Measurements from ENCODE around the gene SLC12A7. TPM values are rescaled to one million over a fixed set of nuclear protein-coding genes. Genes with fewer than 3 reads are reported as not detected.

The SLC12A7 gene
- total RNA-seq, 4 donors from 2014 or later, result 8.6 to 29.0 (median 21.5) TPM

DNA sequence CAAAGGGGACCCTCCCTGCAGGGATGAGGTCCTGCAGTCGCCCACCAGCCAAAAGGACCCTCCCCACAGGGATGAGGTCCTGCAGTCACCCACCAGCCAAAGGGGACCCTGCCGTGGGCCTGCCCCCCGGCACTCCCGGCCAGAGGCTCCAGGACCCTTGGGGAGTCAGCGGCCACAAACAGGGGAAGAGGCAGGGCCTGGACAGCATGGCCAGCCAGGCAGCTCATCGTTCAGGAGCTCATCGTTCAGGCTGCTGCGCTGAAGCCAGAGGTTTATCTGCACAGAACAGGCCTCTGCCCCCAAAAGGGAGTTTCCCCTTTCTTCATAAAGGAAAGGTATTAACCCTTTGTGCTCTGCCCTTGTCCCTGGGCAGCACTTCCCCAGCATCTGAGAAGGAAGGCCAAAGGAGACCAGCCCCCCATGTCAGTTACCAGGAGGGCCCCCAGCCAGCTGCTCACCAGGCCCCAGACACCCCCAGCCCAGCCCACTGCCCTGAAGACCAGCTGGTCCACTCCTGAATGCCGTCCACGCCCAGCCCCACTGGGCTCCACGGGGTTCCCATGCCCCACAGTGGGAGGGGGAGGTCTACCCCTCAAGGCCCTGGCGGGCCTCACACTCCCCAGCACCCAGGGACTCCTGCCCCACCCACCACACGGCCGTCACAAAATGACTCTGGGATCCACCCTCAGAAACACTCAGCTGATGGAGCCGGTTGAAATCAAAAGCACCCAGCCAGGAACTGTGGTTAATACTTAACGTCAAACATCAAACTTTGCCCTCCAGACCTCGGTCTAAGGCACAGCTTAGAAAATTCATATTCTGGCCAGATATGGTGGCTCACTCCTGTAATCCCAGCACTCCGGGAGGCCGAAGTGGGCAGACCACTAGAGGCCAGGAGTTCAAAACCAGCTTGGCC, 6.3 kb downstream of the SLC12A7 start:
- 46% methylated on average over 16 of the region's 19 CpGs for WGBS

DNA sequence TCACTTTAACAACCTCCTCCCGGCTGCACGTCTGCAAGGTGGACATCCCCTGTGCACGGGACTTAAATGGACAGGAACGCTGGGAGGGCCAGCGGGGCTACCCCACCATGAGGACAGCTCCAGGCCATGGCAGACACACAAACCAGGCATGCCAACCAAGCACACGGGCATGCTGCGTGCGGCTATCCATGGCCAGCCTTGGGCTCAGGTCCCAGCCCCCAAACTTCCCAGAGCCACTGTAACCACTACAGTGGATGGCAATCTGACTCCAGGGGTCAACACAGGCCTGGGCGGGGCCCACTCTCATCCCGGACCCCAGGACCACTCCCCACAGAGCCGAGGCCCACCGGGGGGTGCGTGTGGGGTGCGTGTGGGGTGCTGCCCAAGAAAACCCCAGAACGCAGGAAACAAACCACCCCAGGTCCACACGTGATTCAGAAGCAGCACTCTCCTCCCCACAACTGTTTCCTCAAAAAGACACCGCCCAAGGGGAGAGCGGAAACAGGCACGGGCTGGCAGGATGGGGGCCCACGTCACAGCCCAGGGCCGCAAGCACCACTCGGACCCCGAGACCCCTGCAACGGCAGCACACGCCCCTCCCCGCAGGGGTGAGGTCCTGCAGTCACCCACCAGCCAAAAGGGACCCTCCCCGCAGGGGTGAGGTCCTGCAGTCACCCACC, 7.4 kb downstream of the SLC12A7 start:
- Histone ChIP-seq H3K27ac (peak overlapping the region; percentile 60), H3K4me1 (peaks cover 71% of the 10 kb centered on the region), H3K9me3 (no peaks in the 10 kb centered on the region), H3K27me3 (no peaks in the 10 kb centered on the region), H3K36me3 (no peaks in the 10 kb centered on the region), H3K4me3 (peak overlapping the region; percentile 25)
- 45% methylated on average over 6 of the region's 27 CpGs for WGBS
- no peak for DNase-seq (ENCODE audit: low spot score in 2 of 2)
- TF ChIP-seq, protein P1, sequence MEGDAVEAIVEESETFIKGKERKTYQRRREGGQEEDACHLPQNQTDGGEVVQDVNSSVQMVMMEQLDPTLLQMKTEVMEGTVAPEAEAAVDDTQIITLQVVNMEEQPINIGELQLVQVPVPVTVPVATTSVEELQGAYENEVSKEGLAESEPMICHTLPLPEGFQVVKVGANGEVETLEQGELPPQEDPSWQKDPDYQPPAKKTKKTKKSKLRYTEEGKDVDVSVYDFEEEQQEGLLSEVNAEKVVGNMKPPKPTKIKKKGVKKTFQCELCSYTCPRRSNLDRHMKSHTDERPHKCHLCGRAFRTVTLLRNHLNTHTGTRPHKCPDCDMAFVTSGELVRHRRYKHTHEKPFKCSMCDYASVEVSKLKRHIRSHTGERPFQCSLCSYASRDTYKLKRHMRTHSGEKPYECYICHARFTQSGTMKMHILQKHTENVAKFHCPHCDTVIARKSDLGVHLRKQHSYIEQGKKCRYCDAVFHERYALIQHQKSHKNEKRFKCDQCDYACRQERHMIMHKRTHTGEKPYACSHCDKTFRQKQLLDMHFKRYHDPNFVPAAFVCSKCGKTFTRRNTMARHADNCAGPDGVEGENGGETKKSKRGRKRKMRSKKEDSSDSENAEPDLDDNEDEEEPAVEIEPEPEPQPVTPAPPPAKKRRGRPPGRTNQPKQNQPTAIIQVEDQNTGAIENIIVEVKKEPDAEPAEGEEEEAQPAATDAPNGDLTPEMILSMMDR (IDR thresholded peaks at IDR 0.05), result no peak
- no peak for TF ChIP-seq POLR2A (IDR thresholded peaks at IDR 0.05)
- TF ChIP-seq EP300 (IDR thresholded peaks at IDR 0.05), result no peak

More for the DNA sequence above, 6.3 kb downstream of the SLC12A7 start:
- Histone ChIP-seq H3K36me3 (no peaks in the 10 kb centered on the region), H3K27me3 (no peaks in the 10 kb centered on the region), H3K9me3 (no peaks in the 10 kb centered on the region), H3K4me3 (no peak overlapping the region), H3K4me1 (peaks cover 82% of the 10 kb centered on the region), H3K27ac (peak overlapping the region; percentile 12)
- TF ChIP-seq EP300 (IDR thresholded peaks at IDR 0.05) (no peak), POLR2A (IDR thresholded peaks at IDR 0.05) (no peak), POLR2AphosphoS5 (IDR thresholded peaks at IDR 0.05) (no peak)
- TF ChIP-seq, protein P1 (IDR thresholded peaks at IDR 0.05), result no peak
- DNase-seq (ENCODE audit: low spot score in 2 of 2), result no peak

DNA sequence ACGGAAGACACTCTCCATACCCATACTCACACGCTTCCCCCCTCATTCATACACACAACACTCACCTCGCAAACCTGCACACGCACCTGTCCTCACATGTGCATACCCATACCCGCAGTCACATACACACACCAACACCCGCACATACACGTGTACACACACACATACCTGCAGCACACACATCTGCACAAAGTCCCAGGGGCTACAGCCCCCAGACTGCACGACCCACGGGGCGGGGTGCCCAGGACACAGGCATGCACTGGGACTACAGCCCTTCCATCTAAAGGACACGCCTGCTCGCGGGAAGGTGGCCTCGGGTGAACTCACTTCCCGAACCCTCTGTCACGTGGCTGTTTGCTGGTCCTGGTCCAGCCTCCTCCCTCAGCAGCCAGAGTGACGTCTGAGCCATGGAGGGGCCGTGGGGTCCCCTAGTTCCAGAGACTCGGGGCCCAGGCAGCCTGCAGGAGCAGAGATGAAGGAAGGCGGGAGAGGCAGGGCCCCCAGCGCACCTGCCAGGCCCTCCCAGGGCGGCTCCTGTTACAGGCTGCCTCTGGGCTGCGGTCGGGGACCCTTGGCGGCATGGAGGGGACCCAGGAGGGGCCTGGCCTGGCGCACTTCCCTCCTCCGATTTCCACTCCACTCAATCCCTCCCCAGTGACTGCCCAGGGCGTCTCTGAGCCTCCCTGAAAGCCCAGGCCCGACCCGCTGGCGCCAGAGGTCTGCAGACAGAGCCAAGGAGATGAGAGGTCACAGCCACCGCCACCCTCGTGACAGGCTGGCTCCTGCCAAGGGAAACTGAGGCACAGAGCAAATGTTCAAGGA, 8.1 kb downstream of the SLC12A7 start:
- Histone ChIP-seq H3K27ac (peak overlapping the region; percentile 60), H3K36me3 (no peaks in the 10 kb centered on the region), H3K4me1 (peaks cover 70% of the 10 kb centered on the region), H3K27me3 (no peaks in the 10 kb centered on the region), H3K9me3 (no peaks in the 10 kb centered on the region), H3K4me3 (peak overlapping the region; percentile 25)
- TF ChIP-seq EP300 (IDR thresholded peaks at IDR 0.05) (no peak), POLR2A (IDR thresholded peaks at IDR 0.05) (no peak), POLR2AphosphoS5 (IDR thresholded peaks at IDR 0.05) (no peak)
- TF ChIP-seq, protein P1 (IDR thresholded peaks at IDR 0.05), result no peak
- 39% methylated on average over 17 of the region's 33 CpGs for WGBS
- DNase-seq (ENCODE audit: low spot score in 2 of 2), result no peak

DNA sequence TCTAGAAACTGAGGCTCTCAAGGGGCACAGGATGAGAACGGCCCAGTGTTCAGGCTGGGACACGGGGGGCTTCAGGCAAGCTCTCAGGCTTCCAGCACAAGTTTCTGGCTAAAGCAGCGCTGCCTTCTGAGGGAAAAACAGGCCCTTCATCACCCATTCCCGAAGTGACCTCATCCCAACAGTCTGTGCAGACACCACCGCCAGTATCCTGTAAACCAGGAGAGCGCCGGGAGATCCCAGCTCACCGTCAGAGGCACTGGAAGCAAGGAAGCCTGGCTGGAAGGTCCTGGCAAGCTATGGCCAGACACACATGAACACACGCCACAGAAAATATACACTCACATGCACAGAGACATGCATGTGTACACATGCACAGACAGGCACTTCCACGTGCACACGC, 8.8 kb downstream of the SLC12A7 start:
- Histone ChIP-seq H3K4me1 (peaks cover 70% of the 10 kb centered on the region), H3K27me3 (no peaks in the 10 kb centered on the region), H3K36me3 (no peaks in the 10 kb centered on the region), H3K4me3 (peak overlapping the region; percentile 25), H3K27ac (no peak overlapping the region), H3K9me3 (no peaks in the 10 kb centered on the region)
- DNase-seq (ENCODE audit: low spot score in 2 of 2), result no peak
- WGBS, result 62% methylated on average over 10 of the region's 11 CpGs
- TF ChIP-seq, protein P1 (IDR thresholded peaks at IDR 0.05), result no peak
- TF ChIP-seq POLR2A (IDR thresholded peaks at IDR 0.05) (no peak), EP300 (IDR thresholded peaks at IDR 0.05) (no peak), POLR2AphosphoS5 (IDR thresholded peaks at IDR 0.05) (no peak)

Measured in suprapubic skin (tissue), 4 donors.